Activated T-helper 1 cell treated with anti-CD3 and anti-CD28 coated beads, Interleukin-2, amount 50 U/mL, for 16 hours (primary cell): ENCODE data around the gene NAGS.
"Not testable (repeated sequence)": the region's sequence is repeated elsewhere in the genome, so short reads cannot be mapped to it uniquely, and the experiment has no call there.

Experiments used
- DNase-seq, 2 donors: peaks; one replicate each; pipeline ENCODE4 v3.0.0-alpha.2; 2020; ENCODE audit warnings: low read depth in 1 of 2, low spot score in 1 of 2

NAGS gene

DNA sequence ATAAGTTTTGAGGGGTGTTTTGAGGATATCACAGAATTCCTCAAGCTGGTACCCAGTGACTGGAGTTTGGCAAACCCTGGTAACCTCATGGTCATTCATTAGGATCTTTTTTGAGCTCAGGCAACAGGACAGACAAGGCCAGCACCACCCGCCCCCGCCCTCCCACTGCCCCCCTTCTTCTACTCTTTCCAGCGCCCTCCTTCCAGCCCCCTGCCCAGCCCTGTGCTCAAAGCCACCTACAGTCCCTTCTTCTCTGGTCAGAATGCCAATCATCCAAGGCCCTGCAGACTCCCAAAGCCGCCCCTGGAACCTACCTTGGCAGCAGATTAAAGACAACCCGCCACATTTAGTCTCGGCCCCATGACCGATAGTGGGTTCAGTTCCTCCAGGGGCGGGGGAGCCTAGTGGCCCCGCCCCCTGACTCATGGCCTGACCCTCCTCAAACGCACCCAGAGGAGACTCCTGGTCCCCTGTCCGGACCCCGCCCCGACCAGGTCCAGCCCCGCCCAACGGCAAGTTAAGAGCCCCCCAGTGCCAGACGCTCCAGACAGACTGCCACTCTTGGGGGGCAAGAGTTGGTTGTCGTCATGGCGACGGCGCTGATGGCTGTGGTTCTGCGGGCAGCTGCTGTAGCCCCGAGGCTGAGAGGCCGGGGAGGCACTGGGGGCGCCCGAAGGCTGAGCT lies at the start of gene NAGS:
TSS of gene NAGS (plus strand) at position 546 of the 684 bp plus-strand sequence. CDS start at position 588, 42 bp downstream.
- no peak for DNase-seq

GRCh38 chr17:43956222-43956621 lies 48.2 kb upstream of the NAGS start:
- DNase-seq, result no peak

DNA sequence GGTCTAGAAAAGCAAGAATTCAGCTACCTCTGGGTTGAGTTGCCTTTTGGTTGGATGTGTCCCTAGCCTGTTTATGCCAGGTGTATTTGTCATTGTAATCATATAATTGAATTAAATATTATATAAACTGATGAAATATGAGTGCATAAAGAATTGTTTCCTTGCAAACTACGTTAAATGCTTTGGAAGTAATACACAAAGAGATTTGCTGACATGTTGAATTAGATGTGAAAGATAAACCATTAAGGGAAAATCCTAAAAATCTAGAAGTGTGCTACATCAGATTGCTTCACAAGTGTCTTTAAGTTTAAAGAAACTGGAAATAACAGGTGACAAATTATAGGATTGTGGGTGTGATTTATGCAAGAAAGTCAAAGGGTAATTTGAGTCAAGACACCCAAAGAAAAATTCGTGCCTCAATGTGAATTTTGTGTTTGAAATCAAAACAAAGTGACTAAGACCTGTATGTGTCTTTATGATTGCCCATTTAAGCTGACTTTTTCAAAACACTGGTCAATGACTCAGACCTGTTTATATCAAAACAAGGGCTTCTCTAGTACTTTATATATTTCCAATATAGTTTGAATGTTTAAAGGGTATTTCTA lies 45.6 kb upstream of the NAGS start:
- DNase-seq, result no peak

- DNase-seq, result not testable (repeated sequence)
These were observed 43.1 kb upstream of the NAGS start for GRCh38 chr17:43961292-43961691.

DNA sequence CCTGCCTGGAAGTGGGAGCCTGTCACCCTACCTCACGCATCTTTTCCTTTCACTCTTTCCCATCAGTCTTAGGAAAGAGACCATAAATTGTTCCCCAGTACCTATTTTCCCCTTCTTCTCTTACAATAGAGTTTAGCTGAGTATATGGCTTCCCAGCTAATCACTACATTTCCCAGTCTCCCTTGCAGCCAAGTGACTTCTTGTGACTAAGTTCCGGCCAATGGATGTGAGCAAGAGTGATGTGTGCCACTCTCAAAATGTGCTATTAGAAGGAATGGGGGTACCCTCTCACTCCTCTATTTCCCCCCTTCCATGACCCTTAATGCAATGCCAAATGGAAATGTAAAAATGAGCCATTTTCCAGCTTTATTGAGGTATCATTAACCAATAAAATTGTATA lies 42.5 kb upstream of the NAGS start:
- no peak for DNase-seq

DNA sequence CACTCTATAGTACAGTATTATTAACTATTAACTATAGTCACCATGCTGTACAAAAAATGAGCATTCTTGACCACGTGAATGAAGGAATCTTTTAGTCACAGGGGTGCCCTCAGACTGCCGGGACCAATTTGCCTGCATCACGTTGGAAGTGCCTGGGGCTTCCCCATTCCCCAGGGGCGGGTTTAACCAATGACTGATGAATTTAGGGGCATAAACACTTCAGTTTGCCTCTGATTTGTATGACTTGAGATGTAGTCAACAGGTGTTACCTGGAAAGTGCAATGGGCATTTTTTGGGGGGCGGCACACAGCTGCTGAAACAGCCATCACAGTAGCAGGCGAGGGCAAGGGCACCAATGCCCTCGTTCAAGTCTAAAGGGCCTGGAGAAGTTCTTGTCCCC lies 41.9 kb upstream of the NAGS start:
- no peak for DNase-seq

DNA sequence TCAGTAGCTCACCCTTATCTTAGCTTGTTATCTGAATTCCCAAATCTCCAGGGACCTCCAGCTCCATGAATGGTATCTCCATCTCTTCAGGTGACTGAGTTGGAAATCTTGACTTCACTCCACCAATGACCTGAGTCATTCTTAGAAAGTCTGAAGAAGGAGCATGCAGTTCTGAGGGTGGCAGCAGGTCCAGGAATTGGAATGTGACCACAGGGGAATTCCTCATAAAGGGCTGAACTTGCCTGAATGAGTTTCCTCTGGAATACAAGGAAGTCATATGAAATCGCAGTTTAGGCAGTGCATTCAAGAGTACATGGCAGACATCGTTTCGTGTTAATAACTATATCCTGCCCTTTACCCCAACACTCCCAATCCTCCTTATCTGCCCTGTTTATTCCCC lies 38.1 kb upstream of the NAGS start:
- DNase-seq, result no peak

DNA sequence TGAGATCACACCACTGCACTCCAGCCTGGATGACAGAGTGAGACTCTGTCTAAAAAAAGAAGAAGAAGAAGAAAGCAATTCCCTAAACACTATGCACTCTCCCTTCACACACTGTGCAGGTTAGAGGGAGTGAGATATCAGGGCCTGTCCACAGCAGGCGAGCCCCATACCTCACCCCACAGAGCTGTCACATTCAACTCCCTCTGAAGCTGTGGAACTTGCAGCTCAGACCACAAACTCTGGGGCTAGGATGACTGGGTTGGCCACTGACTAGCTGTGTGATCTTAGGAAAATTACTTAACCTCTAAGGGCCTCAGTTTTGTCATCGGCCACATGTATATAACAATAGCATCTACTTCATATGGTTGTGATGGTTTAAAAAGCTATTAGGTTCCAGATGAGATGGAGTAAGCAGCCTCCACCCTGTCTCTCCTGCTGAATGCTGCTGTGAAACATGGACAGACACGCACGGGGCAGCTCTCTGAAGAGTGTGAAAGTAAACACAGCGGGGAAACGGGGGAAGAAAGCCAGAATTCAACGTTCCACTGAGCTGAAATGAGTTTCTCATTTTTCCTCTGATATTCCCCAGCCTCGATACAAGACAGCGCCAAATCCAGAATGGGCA lies 37.1 kb upstream of the NAGS start:
- no peak for DNase-seq

GRCh38 chr17:43970366-43970765 lies 34.1 kb upstream of the NAGS start:
- DNase-seq, result no peak

DNA sequence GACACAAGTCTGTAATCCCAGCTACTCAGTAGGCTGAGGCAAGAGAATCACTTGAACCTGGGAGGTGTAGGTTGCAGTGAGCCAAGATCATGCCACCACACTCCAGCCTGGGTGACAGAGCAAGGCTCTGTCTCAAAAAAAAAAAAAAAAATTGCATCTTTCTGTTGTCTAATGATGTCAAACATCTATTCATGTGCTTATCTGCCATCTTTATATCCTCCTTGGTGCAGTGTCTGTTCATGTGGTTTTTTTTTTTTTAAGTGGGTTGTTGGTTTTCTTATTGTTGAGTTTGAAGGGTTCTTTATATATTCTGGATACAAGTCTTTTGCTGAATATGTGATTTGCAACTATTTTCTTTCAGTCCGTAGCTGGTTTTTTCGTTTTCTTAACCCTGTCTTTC lies 33.0 kb upstream of the NAGS start:
- DNase-seq, result not testable (repeated sequence)

- DNase-seq, result not testable (repeated sequence)
These were observed 31.8 kb upstream of the NAGS start for GRCh38 chr17:43972444-43973212.

GRCh38 chr17:43974382-43975266 lies 29.8 kb upstream of the NAGS start:
- no peak for DNase-seq

DNA sequence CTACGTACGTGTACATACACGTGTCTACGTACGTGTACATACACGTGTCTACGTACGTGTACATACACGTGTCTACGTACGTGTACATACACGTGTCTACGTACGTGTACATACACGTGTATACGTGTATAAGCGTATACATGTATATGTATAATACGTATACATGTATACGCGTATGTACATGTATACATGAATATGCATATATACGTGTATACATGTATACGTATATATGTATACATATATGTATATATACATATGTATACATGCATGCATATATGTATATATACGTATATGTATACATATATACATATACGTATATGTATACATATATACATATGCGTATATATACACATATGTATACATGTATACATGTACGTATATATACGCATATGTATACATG lies 28.5 kb upstream of the NAGS start:
- no peak for DNase-seq

DNA sequence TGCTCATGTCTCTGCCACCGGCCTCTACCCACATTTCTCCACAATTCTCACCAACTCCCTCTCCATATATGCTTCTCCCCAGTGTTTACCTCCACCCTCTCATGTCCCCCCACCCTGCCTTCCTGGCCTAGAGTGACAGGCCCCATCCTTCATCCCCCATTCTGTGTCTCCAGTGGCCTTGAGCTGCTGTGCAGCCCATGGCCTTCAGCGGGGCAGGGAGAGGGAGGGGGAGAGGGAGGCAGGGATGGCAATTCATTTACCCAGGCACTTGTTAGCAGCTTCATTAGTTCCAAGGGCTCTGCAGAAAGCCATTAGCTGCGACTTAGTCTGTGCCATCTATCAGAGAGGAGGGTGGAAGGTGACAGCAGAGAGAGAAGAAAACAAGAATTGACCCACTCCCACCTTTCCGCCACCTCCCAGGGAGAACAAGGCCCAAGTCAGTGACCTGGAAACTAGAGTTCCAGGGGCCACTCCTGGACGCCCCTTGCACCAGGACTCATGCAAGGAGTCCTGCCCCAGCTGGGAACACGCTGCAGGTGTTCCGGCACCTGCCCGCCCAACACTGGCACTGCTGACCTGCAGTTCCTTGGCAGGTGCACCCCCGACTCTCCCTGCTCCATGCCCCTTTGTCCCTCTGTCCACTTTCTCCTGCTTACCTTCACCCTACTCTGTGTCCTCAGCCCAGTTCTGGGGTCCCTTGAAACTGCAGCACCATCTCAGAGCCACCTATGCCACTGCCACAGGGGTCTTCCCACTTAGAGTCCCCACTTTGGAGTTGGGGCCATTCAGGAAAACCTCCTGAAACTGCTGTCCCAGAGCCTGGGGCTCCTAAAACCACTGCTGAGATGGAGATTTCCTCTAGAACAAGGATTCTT lies 27.2 kb upstream of the NAGS start:
- DNase-seq, result no peak

DNA sequence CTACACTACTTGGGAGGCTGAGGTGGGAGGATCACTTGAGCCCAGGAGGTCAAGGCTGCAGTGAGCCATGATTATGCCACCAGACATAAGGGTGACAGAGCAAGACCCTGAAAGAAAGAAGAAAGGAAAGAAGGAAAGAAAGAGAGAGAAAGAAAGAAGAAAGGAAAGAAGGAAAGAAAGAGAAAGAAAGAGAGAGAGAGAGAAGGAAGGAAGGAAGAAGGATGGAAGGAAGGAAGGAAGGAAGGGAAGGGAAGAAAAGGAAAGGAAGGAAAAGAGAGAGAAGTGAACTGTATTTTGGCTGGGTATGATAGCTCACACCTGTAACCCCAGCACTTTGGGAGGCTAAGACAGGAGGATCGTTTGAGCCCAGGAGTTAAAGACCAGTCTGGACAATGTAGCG lies 26.3 kb upstream of the NAGS start:
- DNase-seq, result no peak

DNA sequence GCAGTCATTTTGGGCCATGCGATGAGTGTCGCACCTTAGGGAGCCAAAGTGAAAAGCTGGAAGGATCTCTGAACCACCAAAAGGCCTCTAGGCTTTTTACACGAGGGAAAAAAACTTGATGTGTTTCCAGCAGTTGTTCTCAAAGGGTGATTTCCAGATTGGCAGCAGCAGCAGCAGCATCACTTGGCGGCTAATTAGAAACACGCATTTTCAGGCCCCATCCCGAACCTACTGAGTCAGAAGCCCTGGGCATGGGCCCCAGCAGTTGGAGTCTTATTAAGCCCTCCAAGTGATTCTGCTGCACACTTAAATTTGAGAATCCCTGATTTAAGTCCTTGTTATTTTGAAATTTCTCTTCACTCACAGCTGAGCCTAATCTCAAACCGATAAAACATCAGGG lies 25.4 kb upstream of the NAGS start:
- no peak for DNase-seq

- DNase-seq, result no peak
These were observed 24.8 kb upstream of the NAGS start for GRCh38 chr17:43979671-43980070.

- no peak for DNase-seq
These were observed 22.3 kb upstream of the NAGS start for GRCh38 chr17:43982171-43982570.

GRCh38 chr17:43983196-43983514 lies 21.3 kb upstream of the NAGS start:
- no peak for DNase-seq
